HepG2 (cell line): ENCODE measurements around the gene CRISPLD2. TPM values are rescaled to one million over a fixed set of nuclear protein-coding genes. Genes with fewer than 3 reads are reported as not detected.

ENCODE experiments used
- AKNA ChIP-seq: sonication (generic); formaldehyde crosslinking; IDR thresholded peaks from 2 replicates; pipeline ENCODE4 v1.4.0; 2020; ENCODE audit warnings: missing genetic modification reagents, borderline replicate concordance
- CC2D1A ChIP-seq: sonication (generic); formaldehyde crosslinking; IDR thresholded peaks from 2 replicates; pipeline ENCODE4 v1.8.1; 2023; ENCODE audit warnings: mild to moderate bottlenecking, missing genetic modification reagents
- CCDC6 ChIP-seq: sonication (generic); formaldehyde crosslinking; IDR thresholded peaks from 2 replicates; pipeline ENCODE4 v1.8.1; 2022; ENCODE audit warnings: mild to moderate bottlenecking, missing genetic modification reagents, moderate library complexity
- ELF3 ChIP-seq: IDR thresholded peaks from 2 replicates; pipeline ENCODE4 v1.6.1; 2016; ENCODE audit warnings: missing genetic modification reagents, missing compliant biosample characterization
- MXD4 ChIP-seq: IDR thresholded peaks from 2 replicates; pipeline ENCODE4 v1.6.1; 2016; ENCODE audit warnings: mild to moderate bottlenecking, missing biosample characterization, missing genetic modification reagents
- MYC ChIP-seq: sonication (generic); formaldehyde crosslinking; IDR thresholded peaks from 2 replicates; pipeline ENCODE4 v1.9.0; 2021; ENCODE audit warnings: missing genetic modification reagents, borderline replicate concordance
- NFIB ChIP-seq: sonication (generic); formaldehyde crosslinking; IDR thresholded peaks from 2 replicates; pipeline ENCODE4 v1.9.0; 2021; ENCODE audit warnings: missing genetic modification reagents, mild to moderate bottlenecking, borderline replicate concordance
- RAD21 ChIP-seq: fragments of 450-650 bp; formaldehyde crosslinking; IDR thresholded peaks from 2 replicates; pipeline ENCODE4 v1.5.0; 2020; ENCODE audit warnings: mild to moderate bottlenecking
- SIX4 ChIP-seq: sonication (generic); formaldehyde crosslinking; IDR thresholded peaks from 2 replicates; pipeline ENCODE4 v1.4.0; 2020; ENCODE audit warnings: missing genetic modification reagents
- TARDBP ChIP-seq: sonication (generic); formaldehyde crosslinking; IDR thresholded peaks from 2 replicates; pipeline ENCODE4 v1.8.0; 2022; ENCODE audit warnings: mild to moderate bottlenecking, missing genetic modification reagents
- THAP9 ChIP-seq: sonication (generic); formaldehyde crosslinking; IDR thresholded peaks from 2 replicates; pipeline ENCODE4; 2020; ENCODE audit warnings: missing genetic modification reagents, mild to moderate bottlenecking, borderline replicate concordance
- ZNF205 ChIP-seq: IDR thresholded peaks from 2 replicates; pipeline ENCODE4 v1.6.1; 2018; ENCODE audit warnings: missing biosample characterization, missing genetic modification reagents
- ZNF225 ChIP-seq: sonication (generic); formaldehyde crosslinking; IDR thresholded peaks from 2 replicates; pipeline ENCODE4 v1.4.0; 2020; ENCODE audit warnings: mild to moderate bottlenecking, missing genetic modification reagents
- ZNF335 ChIP-seq: sonication (generic); formaldehyde crosslinking; IDR thresholded peaks from 2 replicates; pipeline ENCODE4 v1.4.0; 2020; ENCODE audit warnings: missing genetic modification reagents
- ZNF337 ChIP-seq: sonication (generic); formaldehyde crosslinking; IDR thresholded peaks from 2 replicates; pipeline ENCODE4 v1.5.1; 2020; ENCODE audit warnings: missing genetic modification reagents, low read depth, mild to moderate bottlenecking, borderline replicate concordance
- ZNF441 ChIP-seq: sonication (generic); formaldehyde crosslinking; IDR thresholded peaks from 2 replicates; pipeline ENCODE4 v1.7.0; 2021; ENCODE audit warnings: missing genetic modification reagents, borderline replicate concordance
- ZNF598 ChIP-seq: sonication (generic); formaldehyde crosslinking; IDR thresholded peaks from 2 replicates; pipeline ENCODE4 v1.5.1; 2020; ENCODE audit warnings: mild to moderate bottlenecking, missing genetic modification reagents, borderline replicate concordance
- ZNF709 ChIP-seq: sonication (generic); formaldehyde crosslinking; IDR thresholded peaks from 2 replicates; pipeline ENCODE4 v1.5.0; 2020; ENCODE audit warnings: mild to moderate bottlenecking, missing genetic modification reagents
- polyA plus RNA-seq, 8 experiments: library from polyadenylated mRNA; depleted of rRNA in 3 of 8; stranded (reverse) in 7 of 8; unstranded in 1 of 8; fragments of >200 nt; fragmentation: Illumina TruSeq in 4 of 8; extraction: Trizol in 4 of 8; gene quantifications; 2 replicates each; pipeline versions ENCODE4 v1.2.1 to v1.2.3, GENCODE V29; 2011 to 2016; ENCODE audit warnings: low read depth in 4 of 8, missing spikeins in 1 of 8, mixed read lengths in 1 of 8; ENCODE audit not compliant: insufficient read depth in 1 of 8
- total RNA-seq, 5 experiments: library from RNA; depleted of rRNA; stranded (reverse); fragments of >200 nt; fragmentation: Illumina TruSeq; extraction: Trizol; gene quantifications; 2 replicates each; pipeline ENCODE4 v1.2.3, GENCODE V29; 2016; ENCODE audit warnings: low read depth in 1 of 5
- TF ChIP-seq, protein P1 (sequence below): sonication (generic); formaldehyde crosslinking; IDR thresholded peaks from 2 replicates; pipeline ENCODE4 v1.5.0; 2020; ENCODE audit warnings: mild to moderate bottlenecking, missing genetic modification reagents

The CRISPLD2 gene
- total and polyA plus RNA-seq, 2 of the 13 experiments (the other 11 are each of a cell fraction or from before 2014, with no cell fraction given), result 0.04 to 0.31 TPM

DNA sequence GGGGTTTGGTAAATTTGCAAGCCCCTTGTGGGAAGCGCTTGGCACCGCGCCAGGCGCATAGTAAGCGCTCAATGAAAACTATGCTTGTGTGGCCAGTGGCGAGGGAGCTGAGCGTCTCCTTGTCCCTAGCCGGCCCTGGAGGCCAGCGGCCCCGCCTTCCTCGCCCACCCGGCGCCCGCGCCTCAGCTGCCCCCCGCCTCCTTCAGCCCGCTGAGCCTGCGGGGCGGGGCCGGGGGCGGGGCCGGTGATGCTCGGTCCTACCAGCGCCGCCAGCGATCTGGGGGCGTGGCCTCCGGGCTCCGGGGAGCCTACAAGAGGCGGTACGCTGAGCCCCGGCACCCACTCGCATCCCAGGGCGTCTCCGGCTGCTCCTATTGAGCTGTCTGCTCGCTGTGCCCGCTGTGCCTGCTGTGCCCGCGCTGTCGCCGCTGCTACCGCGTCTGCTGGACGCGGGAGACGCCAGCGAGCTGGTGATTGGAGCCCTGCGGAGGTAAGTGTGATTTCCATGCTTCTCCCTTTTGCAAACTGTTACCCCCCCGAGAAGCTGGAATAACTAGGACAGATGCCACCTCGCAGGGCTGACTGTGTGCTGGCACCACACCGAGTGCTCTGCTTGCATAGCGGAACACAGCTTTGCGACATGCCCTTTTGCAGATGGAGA lies at the start of gene CRISPLD2 (continued):
- TF ChIP-seq AKNA (CRISPR knock-in tag), result no peak
- TF ChIP-seq NFIB (CRISPR knock-in tag), result 0 out of 2 replicates have a peak, but pooled peaks have one; percentile 54
- TF ChIP-seq CCDC6 (CRISPR knock-in tag), result peak; percentile 37; the same call in 1 of the 2 replicates
- TF ChIP-seq ZNF225 (CRISPR knock-in tag), result peak; percentile 70; the same call in 1 of the 2 replicates
- TF ChIP-seq MYC, result peak; percentile 40; the same call in 1 of the 2 replicates
- TF ChIP-seq, protein P1, sequence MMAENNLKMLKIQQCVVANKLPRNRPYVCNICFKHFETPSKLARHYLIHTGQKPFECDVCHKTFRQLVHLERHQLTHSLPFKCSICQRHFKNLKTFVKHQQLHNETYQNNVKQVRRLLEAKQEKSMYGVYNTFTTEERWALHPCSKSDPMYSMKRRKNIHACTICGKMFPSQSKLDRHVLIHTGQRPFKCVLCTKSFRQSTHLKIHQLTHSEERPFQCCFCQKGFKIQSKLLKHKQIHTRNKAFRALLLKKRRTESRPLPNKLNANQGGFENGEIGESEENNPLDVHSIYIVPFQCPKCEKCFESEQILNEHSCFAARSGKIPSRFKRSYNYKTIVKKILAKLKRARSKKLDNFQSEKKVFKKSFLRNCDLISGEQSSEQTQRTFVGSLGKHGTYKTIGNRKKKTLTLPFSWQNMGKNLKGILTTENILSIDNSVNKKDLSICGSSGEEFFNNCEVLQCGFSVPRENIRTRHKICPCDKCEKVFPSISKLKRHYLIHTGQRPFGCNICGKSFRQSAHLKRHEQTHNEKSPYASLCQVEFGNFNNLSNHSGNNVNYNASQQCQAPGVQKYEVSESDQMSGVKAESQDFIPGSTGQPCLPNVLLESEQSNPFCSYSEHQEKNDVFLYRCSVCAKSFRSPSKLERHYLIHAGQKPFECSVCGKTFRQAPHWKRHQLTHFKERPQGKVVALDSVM (CRISPR knock-in tag), result peak; percentile 32; the same call in 1 of the 2 replicates
- 0 out of 2 replicates have a peak, but pooled peaks have one; percentile 33 for TF ChIP-seq ZNF335
- TF ChIP-seq ELF3 (CRISPR knock-in tag), result 0 out of 2 replicates have a peak, but pooled peaks have one; percentile 26
- TF ChIP-seq TARDBP, result peak; percentile 41; the same call in 1 of the 2 replicates
- TF ChIP-seq CC2D1A (CRISPR knock-in tag), result 0 out of 2 replicates have a peak, but pooled peaks have one; percentile 3
- TF ChIP-seq SIX4 (CRISPR knock-in tag), result no peak
- peak; percentile 19; the same call in 1 of the 2 replicates for TF ChIP-seq ZNF441 (CRISPR knock-in tag)
- 0 out of 2 replicates have a peak, but pooled peaks have one; percentile 70 for TF ChIP-seq ZNF709 (CRISPR knock-in tag)
- no peak for TF ChIP-seq ZNF337
- 0 out of 2 replicates have a peak, but pooled peaks have one; percentile 21 for TF ChIP-seq MXD4 (CRISPR knock-in tag)
- 0 out of 2 replicates have a peak, but pooled peaks have one; percentile 23 for TF ChIP-seq ZNF205 (CRISPR knock-in tag)
- TF ChIP-seq THAP9, result peak; percentile 25; the same call in 1 of the 2 replicates
- TF ChIP-seq RAD21 (CRISPR knock-in tag), result 0 out of 2 replicates have a peak, but pooled peaks have one; percentile 27
- peak; percentile 33; the same call in 1 of the 2 replicates for TF ChIP-seq ZNF598
